H1 (cell line): Measurements from ENCODE around the gene HS2ST1. TPM values are rescaled to one million over a fixed set of nuclear protein-coding genes. Genes with fewer than 3 reads are reported as not detected.

Source experiments
- SRF ChIP-seq: IDR thresholded peaks from 2 replicates; pipeline ENCODE4 v1.6.1; 2011; ENCODE audit warnings: mild to moderate bottlenecking, low read depth, low read length, moderate library complexity
- ZNF274 ChIP-seq: IDR thresholded peaks from 2 replicates; pipeline ENCODE4 v1.7.0; 2012; ENCODE audit warnings: low read length, borderline replicate concordance; ENCODE audit errors: extremely low read depth
- polyA plus RNA-seq, 7 experiments: library from polyadenylated mRNA; depleted of rRNA in 3 of 7; stranded (reverse) in 5 of 7; unstranded in 2 of 7; fragments of >200 nt in 5 of 7; fragments of 200-250 nt in 2 of 7; gene quantifications; 1 replicate in 5 of 7; 2 replicates in 1 of 7; 4 replicates in 1 of 7; pipeline versions ENCODE4 v1.2.1 to v1.2.3, GENCODE V29; 2011 to 2013; ENCODE audit warnings: missing spikeins in 2 of 7, mixed read lengths in 2 of 7
- total RNA-seq: library from RNA; stranded (reverse); fragmentation: NEBNext Ultra II Directional; extraction: Animal tissue kit (Norgen Biotek cat#: 25700); gene quantifications from 2 replicates; pipeline ENCODE4 v1.2.1, GENCODE V29; 2021
- TF ChIP-seq, protein P1 (sequence below): fragments of 300-600 bp; sonication (generic); IDR thresholded peaks from 2 replicates; pipeline ENCODE4 v1.7.1; 2012; ENCODE audit warnings: low read length, moderate library complexity, mild to moderate bottlenecking, inconsistent platforms; ENCODE audit not compliant: insufficient replicate concordance

HS2ST1 gene
- total and polyA plus RNA-seq, 2 of the 8 experiments (the other 6 are each of a cell fraction or from before 2014, with no cell fraction given), result 5.2 to 28.3 TPM

- TF ChIP-seq, protein P1, sequence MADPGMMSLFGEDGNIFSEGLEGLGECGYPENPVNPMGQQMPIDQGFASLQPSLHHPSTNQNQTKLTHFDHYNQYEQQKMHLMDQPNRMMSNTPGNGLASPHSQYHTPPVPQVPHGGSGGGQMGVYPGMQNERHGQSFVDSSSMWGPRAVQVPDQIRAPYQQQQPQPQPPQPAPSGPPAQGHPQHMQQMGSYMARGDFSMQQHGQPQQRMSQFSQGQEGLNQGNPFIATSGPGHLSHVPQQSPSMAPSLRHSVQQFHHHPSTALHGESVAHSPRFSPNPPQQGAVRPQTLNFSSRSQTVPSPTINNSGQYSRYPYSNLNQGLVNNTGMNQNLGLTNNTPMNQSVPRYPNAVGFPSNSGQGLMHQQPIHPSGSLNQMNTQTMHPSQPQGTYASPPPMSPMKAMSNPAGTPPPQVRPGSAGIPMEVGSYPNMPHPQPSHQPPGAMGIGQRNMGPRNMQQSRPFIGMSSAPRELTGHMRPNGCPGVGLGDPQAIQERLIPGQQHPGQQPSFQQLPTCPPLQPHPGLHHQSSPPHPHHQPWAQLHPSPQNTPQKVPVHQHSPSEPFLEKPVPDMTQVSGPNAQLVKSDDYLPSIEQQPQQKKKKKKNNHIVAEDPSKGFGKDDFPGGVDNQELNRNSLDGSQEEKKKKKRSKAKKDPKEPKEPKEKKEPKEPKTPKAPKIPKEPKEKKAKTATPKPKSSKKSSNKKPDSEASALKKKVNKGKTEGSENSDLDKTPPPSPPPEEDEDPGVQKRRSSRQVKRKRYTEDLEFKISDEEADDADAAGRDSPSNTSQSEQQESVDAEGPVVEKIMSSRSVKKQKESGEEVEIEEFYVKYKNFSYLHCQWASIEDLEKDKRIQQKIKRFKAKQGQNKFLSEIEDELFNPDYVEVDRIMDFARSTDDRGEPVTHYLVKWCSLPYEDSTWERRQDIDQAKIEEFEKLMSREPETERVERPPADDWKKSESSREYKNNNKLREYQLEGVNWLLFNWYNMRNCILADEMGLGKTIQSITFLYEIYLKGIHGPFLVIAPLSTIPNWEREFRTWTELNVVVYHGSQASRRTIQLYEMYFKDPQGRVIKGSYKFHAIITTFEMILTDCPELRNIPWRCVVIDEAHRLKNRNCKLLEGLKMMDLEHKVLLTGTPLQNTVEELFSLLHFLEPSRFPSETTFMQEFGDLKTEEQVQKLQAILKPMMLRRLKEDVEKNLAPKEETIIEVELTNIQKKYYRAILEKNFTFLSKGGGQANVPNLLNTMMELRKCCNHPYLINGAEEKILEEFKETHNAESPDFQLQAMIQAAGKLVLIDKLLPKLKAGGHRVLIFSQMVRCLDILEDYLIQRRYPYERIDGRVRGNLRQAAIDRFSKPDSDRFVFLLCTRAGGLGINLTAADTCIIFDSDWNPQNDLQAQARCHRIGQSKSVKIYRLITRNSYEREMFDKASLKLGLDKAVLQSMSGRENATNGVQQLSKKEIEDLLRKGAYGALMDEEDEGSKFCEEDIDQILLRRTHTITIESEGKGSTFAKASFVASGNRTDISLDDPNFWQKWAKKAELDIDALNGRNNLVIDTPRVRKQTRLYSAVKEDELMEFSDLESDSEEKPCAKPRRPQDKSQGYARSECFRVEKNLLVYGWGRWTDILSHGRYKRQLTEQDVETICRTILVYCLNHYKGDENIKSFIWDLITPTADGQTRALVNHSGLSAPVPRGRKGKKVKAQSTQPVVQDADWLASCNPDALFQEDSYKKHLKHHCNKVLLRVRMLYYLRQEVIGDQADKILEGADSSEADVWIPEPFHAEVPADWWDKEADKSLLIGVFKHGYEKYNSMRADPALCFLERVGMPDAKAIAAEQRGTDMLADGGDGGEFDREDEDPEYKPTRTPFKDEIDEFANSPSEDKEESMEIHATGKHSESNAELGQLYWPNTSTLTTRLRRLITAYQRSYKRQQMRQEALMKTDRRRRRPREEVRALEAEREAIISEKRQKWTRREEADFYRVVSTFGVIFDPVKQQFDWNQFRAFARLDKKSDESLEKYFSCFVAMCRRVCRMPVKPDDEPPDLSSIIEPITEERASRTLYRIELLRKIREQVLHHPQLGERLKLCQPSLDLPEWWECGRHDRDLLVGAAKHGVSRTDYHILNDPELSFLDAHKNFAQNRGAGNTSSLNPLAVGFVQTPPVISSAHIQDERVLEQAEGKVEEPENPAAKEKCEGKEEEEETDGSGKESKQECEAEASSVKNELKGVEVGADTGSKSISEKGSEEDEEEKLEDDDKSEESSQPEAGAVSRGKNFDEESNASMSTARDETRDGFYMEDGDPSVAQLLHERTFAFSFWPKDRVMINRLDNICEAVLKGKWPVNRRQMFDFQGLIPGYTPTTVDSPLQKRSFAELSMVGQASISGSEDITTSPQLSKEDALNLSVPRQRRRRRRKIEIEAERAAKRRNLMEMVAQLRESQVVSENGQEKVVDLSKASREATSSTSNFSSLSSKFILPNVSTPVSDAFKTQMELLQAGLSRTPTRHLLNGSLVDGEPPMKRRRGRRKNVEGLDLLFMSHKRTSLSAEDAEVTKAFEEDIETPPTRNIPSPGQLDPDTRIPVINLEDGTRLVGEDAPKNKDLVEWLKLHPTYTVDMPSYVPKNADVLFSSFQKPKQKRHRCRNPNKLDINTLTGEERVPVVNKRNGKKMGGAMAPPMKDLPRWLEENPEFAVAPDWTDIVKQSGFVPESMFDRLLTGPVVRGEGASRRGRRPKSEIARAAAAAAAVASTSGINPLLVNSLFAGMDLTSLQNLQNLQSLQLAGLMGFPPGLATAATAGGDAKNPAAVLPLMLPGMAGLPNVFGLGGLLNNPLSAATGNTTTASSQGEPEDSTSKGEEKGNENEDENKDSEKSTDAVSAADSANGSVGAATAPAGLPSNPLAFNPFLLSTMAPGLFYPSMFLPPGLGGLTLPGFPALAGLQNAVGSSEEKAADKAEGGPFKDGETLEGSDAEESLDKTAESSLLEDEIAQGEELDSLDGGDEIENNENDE, result no peak
- TF ChIP-seq ZNF274 (no peak), SRF (no peak)
These were observed 130.4 kb downstream of the HS2ST1 start (continued) for GRCh38 chr1:87044840-87045239.
